GM04503 (cell line): ENCODE measurements around the gene AGAP3.
"Not testable (repeated sequence)": the region's sequence is repeated elsewhere in the genome, so short reads cannot be mapped to it uniquely, and the experiment has no call there.

Experiments used
- DNase-seq: peaks from one replicate; pipeline ENCODE4 v3.0.0-alpha.2; 2012; ENCODE audit warnings: low read depth

AGAP3 gene

GRCh38 chr7:151085691-151086620, at the start of gene AGAP3:
AGAP3 (plus strand) TSS chr7:151086475; CDS start chr7:151086742, 267 bp downstream.
- no peak for DNase-seq

- DNase-seq, result peak; percentile 71
Observed at GRCh38 chr7:151038951-151039849, 47.1 kb upstream of the AGAP3 start.

GRCh38 chr7:151039850-151040548, 46.3 kb upstream of the AGAP3 start:
- no peak for DNase-seq

GRCh38 chr7:151040616-151041375, 45.5 kb upstream of the AGAP3 start:
- DNase-seq, result no peak

GRCh38 chr7:151043449-151043848, 42.8 kb upstream of the AGAP3 start:
- DNase-seq, result not testable (repeated sequence)

- no peak for DNase-seq
Observed at GRCh38 chr7:151043959-151044358, 42.3 kb upstream of the AGAP3 start.

- DNase-seq, result no peak
Observed at GRCh38 chr7:151045262-151045661, 41.0 kb upstream of the AGAP3 start.

GRCh38 chr7:151045967-151046366, 40.3 kb upstream of the AGAP3 start:
- no peak for DNase-seq

- no peak for DNase-seq
Observed at GRCh38 chr7:151046603-151047573, 39.4 kb upstream of the AGAP3 start.

GRCh38 chr7:151047976-151048815, 38.1 kb upstream of the AGAP3 start, which contains the start of gene ASIC3:
ASIC3 (plus strand) TSS chr7:151048531; CDS start chr7:151048886, 355 bp downstream.
- no peak for DNase-seq

GRCh38 chr7:151048911-151049463, 37.3 kb upstream of the AGAP3 start:
- no peak for DNase-seq

GRCh38 chr7:151051108-151051507, 35.2 kb upstream of the AGAP3 start:
- DNase-seq, result no peak

GRCh38 chr7:151053096-151053495, 33.2 kb upstream of the AGAP3 start:
- DNase-seq, result no peak

- DNase-seq, result no peak
Observed at GRCh38 chr7:151053751-151054150, 32.5 kb upstream of the AGAP3 start.

GRCh38 chr7:151056283-151056665, 30.0 kb upstream of the AGAP3 start:
- no peak for DNase-seq

GRCh38 chr7:151056666-151057505, 29.4 kb upstream of the AGAP3 start:
- DNase-seq, result no peak

GRCh38 chr7:151057506-151057988, 28.7 kb upstream of the AGAP3 start, which contains the start of gene CDK5:
CDK5 (minus strand) TSS chr7:151057897; CDS start chr7:151057848, 49 bp downstream.
- DNase-seq, result no peak
